ENCODE measurements around the gene SCAF1. TPM values are rescaled to one million over a fixed set of nuclear protein-coding genes. Genes with fewer than 3 reads are reported as not detected.

The SCAF1 gene
- total and polyA plus RNA-seq, 9 of the 15 experiments (the other 6 are each of a cell fraction or from before 2014, with no cell fraction given), result 0.20 to 79.0 (median 4.9) TPM

DNA sequence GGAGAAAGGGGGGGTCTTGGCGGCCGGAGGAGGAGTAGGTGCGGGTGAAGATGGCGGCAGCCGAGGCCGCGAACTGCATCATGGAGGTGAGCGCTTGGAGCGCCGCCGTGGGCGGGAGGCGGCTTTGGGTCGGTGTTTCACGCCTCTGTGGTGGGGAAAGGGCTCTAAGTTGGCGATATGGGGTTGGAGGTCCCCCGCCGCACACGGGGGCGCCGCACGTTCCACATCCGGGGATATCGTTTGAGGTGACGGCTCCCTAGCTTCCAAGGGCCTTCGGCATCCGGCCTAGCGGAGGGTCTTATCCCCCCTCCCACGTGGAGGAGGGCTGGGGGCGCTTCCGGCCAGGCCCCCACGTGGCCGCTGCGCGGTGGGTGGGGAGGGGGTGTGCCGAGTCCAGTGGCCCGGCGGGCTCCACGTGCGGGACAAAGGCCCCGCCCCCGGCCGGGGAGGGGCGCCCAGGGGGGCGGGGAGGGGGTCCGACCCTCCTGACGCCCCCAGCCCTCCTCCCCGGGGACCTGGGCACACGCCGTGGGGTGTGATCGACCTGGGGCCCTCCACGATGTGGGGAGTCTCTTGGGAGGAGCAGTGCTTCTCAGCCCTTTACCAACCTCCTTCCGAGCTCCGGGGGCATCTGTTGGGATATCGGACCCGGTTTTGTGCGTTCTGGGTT lies 35.4 kb downstream of the SCAF1 start, which contains the start of gene PRMT1:
TSS of gene PRMT1 (plus strand) at position 41 of the 670 bp plus-strand sequence. CDS start at position 51, 10 bp downstream.
- Histone ChIP-seq H4K20me1 (replicated peaks; ENCODE audit: control insufficient read depth, insufficient read depth, low read length) (peaks cover 22% of the 10 kb centered on the region), H3K4me2 (ENCODE audit: insufficient read depth, low read length) (peak within 1 kb of the TSS; percentile 94), H3K4me1 (replicated peaks in 1 of 2; ENCODE audit: control insufficient read depth in 2 of 2, insufficient read depth in 2 of 2, low read length in 2 of 2) (peaks cover 27 to 46% of the 10 kb centered on the region in 2 experiments), H3K79me2 (ENCODE audit: control insufficient read depth, insufficient read depth, low read length) (peaks cover 50% of the 10 kb centered on the region), H3K27ac (ENCODE audit: extremely low read depth, low read depth, low read length) (peak within 1 kb of the TSS; percentile 97), H3K4me3 (peak within 1 kb of the TSS; percentile 85), H3K9ac (ENCODE audit: insufficient read depth in 1 of 2, low read depth in 2 of 2, low read length in 2 of 2) (peak within 1 kb of the TSS; percentile 96 to 100), H2AFZ (ENCODE audit: low read depth, low read length) (peak within 1 kb of the TSS; percentile 91), H3K9me3 (replicated peaks; ENCODE audit: control insufficient read depth, insufficient read depth, low read depth, low read length) (no peaks in the 10 kb centered on the region; the same call in 1 of the 2 replicates), H3K36me3 (ENCODE audit: control insufficient read depth, insufficient read depth, low read length) (peaks cover 50% of the 10 kb centered on the region), H3K27me3 (ENCODE audit: control insufficient read depth in 2 of 2, insufficient read depth in 2 of 2, low read length in 2 of 2) (no peaks in the 10 kb centered on the region), H3K9me1 (ENCODE audit: control insufficient read depth, insufficient read depth, low read length) (peaks cover 3% of the 10 kb centered on the region)
- WGBS (ENCODE audit: insufficient coverage, low coverage, missing lambda C conversion rate), result 0% methylated on average over 33 of the region's 57 CpGs
- in situ Hi-C loops (cut with MboI), result no loop called here
- DNase-seq (ENCODE audit: extremely low read depth in 1 of 4, low spot score in 3 of 4), result peak; percentile 74 to 87 (median 81)
- BruUV-seq (replicated peaks), result no TSS peak
- no peak for FAIRE-seq
- intact Hi-C loops (cut with micrococcal nuclease), result loop anchor here (2.0 to 5.0 kb wide), 5 partner anchors 35 to 190 kb away; partner anchors contain the start of genes AP2A1, PNKP, PRR12 and SCAF1
- ChIA-PET CTCF (ENCODE audit: low intra/inter-chr PET ratio) (interaction anchor here (1.7 kb wide), 1 partner anchor 203 kb away, joined by 5 read pairs; the partner anchor contains the start of gene FLT3LG), POLR2A (interaction anchor here (0.7 to 2.7 kb wide), 19 partner anchors 8 to 257 kb away, joined by 3 to 35 read pairs (median 5); partner anchors contain the start of genes AP2A1, BCL2L12, IRF3 and RPL13A)
- peak; percentile 45 for ATAC-seq
- TF ChIP-seq CREBBP (IDR thresholded peaks at IDR 0.05; ENCODE audit: low read depth, low read length) (no peak), NFATC3 (IDR thresholded peaks at IDR 0.05) (no peak), ZBTB40 (IDR thresholded peaks at IDR 0.05) (peak; percentile 68), ZBTB40 (CRISPR knock-in tag; IDR thresholded peaks at IDR 0.05) (no peak), ZNF436 (CRISPR knock-in tag; IDR thresholded peaks at IDR 0.05) (peak; percentile 59; the same call in 1 of the 2 replicates), DMBX1 (CRISPR knock-in tag; IDR thresholded peaks at IDR 0.05; ENCODE audit: borderline replicate concordance) (peak; percentile 34; the same call in 1 of the 2 replicates), NR3C1 (CRISPR knock-in tag; IDR thresholded peaks at IDR 0.05) (no peak), HOXB6 (CRISPR knock-in tag; IDR thresholded peaks at IDR 0.05; ENCODE audit: borderline replicate concordance) (no peak), KHSRP (IDR thresholded peaks at IDR 0.05) (no peak), ZNF583 (CRISPR knock-in tag; IDR thresholded peaks at IDR 0.05) (no peak), STAT5B (CRISPR knock-in tag; IDR thresholded peaks at IDR 0.05) (no peak)
- TF ChIP-seq, protein P1, sequence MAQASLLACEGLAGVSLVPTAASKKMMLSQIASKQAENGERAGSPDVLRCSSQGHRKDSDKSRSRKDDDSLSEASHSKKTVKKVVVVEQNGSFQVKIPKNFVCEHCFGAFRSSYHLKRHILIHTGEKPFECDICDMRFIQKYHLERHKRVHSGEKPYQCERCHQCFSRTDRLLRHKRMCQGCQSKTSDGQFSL (CRISPR knock-in tag; IDR thresholded peaks at IDR 0.05), result peak; percentile 85
- TF ChIP-seq, protein P1 (tag; IDR thresholded peaks at IDR 0.05), result peak in 1 of 2 experiments; percentile 50; a peak in 2 of 4 replicates

Measured in K562 (cell line).